ENCODE data around the gene NBAS. TPM values are rescaled to one million over a fixed set of nuclear protein-coding genes. Genes with fewer than 3 reads are reported as not detected.
A peak's percentile ranks its signal among the peaks of the same experiment; 100 is the strongest.

Gene NBAS
- polyA plus RNA-seq = 10 to 100 TPM; 26.0 to 67.2 (median 33.6) TPM
- long read RNA-seq, donor 1 = 0 reads
- long read RNA-seq, donor 2, partial matches to known transcripts = 0 of 2 reads
- long read RNA-seq, donor 2, other reads (novel, unspliced or antisense) = 0 of 2 reads
- long read RNA-seq, donor 3, partial matches to known transcripts = 6 of 7 reads
- long read RNA-seq, donor 3, other reads (novel, unspliced or antisense) = 0 of 7 reads
- long read RNA-seq, donor 4 = 0 reads
- long read RNA-seq, donor 5, partial matches to known transcripts = 6 of 7 reads
- long read RNA-seq, donor 5, other reads (novel, unspliced or antisense) = 0 of 7 reads
- long read RNA-seq, donor 6, partial matches to known transcripts = 13 of 13 reads
- long read RNA-seq, donor 6, other reads (novel, unspliced or antisense) = 0 of 13 reads
- long read RNA-seq, donor 7 = 0 reads
- long read RNA-seq, donor 8 = 0 reads
- long read RNA-seq, donor 9, partial matches to known transcripts = 0 of 1 reads
- long read RNA-seq, donor 9, other reads (novel, unspliced or antisense) = 0 of 1 reads
- long read RNA-seq, donor 10, full-length matches to known transcripts = 1 of 1 reads
- long read RNA-seq, donor 10, partial matches to known transcripts = 0 of 1 reads
- long read RNA-seq, donor 10, other reads (novel, unspliced or antisense) = 0 of 1 reads

DNA sequence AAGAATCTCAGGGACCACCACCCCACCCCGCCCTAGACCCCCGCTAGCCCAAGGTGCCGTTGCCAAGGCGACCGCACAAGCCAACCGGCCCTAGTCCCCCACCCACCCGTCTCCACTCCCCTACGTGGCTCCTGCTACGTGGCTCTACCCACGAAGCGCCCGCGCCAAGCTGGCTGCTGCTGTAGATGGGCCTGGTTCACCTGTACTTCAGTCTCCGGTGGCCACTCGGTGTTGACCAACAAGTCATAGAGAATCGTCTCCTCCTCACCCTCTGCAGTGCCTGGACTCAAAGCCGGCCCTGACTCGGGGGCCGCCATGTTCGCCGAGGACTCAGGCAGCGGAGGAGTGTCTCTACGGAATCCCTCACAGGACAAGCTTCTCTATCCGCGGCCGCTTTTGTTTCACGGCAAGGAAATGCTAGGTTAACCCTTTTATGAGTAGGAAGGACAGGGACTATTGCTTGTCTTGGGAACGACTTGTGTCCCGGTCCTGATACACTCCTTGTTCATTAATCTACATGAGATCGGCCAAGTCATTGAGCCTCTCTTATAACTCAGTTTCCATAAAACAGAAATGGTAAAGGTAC lies at the start of gene NBAS:
Gene NBAS, minus strand, starts transcription at position 347 of the 586 bp plus-strand sequence. Its CDS starts 30 bp downstream, at position 317.
- FAIRE-seq (no peak), DNase-seq (peak; percentile 91 to 96)
- WGBS, 3 donors = 0 to 1% (median 0%) methylated on average over 30 of the region's 30 CpGs
- Histone ChIP-seq H3K36me3 (ENCODE audit: control insufficient read depth in 3 of 3, insufficient read depth in 2 of 3, low read depth in 1 of 3, low read length in 3 of 3) (no peaks in the 10 kb centered on the region), H3K27me3 (ENCODE audit: control insufficient read depth in 3 of 3, insufficient read depth in 3 of 3, low read length in 3 of 3) (no peaks in the 10 kb centered on the region), H3K27ac (ENCODE audit: low read depth in 1 of 3, low read length in 2 of 3) (peak within 1 kb of the TSS; percentile 62 to 88 (median 75)), H3K4me1 (ENCODE audit: control insufficient read depth in 3 of 3, insufficient read depth in 2 of 3, low read depth in 1 of 3, low read length in 2 of 3) (peaks cover 4 to 28% (median 15%) of the 10 kb centered on the region in 3 donors), H3K4me3 (ENCODE audit: low read depth in 1 of 3, low read length in 3 of 3) (peak within 1 kb of the TSS; percentile 82 to 94 (median 84)), H3K9me3 (ENCODE audit: control insufficient read depth in 2 of 2, insufficient read depth in 1 of 2, low read depth in 1 of 2, low read length in 1 of 2) (no peaks in the 10 kb centered on the region)

DNA sequence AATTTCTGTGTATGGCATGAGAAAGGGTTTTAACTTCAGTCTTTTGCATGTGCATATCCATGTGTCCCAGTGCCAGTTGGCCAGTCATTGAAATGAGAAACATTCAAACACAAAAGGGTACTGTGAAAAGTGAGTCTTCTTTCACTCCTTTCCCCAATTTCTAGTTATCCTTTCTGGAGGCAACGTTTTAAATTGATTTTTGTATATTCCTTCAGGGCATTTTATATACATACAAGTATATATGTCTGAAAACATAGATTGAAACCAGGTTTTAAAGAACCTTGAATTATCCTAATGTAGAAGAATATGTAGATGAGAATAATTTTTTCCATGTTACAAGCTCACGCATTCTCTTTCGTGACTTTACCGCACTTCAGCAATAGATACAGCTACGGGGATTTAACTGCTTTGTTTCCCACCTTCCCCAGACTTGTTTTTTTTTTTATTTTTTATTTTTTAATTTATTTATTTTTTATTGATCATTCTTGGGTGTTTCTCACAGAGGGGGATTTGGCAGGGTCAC lies 49.4 kb upstream of the NBAS start:
- Histone ChIP-seq H3K4me3 (ENCODE audit: low read depth in 1 of 3, low read length in 3 of 3) (no peak overlapping the region), H3K9me3 (ENCODE audit: control insufficient read depth in 2 of 2, insufficient read depth in 1 of 2, low read depth in 1 of 2, low read length in 1 of 2) (no peaks in the 10 kb centered on the region), H3K27ac (ENCODE audit: low read depth in 1 of 3, low read length in 2 of 3) (no peak overlapping the region), H3K27me3 (ENCODE audit: control insufficient read depth in 3 of 3, insufficient read depth in 3 of 3, low read length in 3 of 3) (no peaks in the 10 kb centered on the region), H3K36me3 (ENCODE audit: control insufficient read depth in 3 of 3, insufficient read depth in 2 of 3, low read depth in 1 of 3, low read length in 3 of 3) (peaks cover 10 to 19% (median 19%) of the 10 kb centered on the region in 3 donors), H3K4me1 (ENCODE audit: control insufficient read depth in 3 of 3, insufficient read depth in 2 of 3, low read depth in 1 of 3, low read length in 2 of 3) (no peaks in the 10 kb centered on the region)
- 95 to 99% (median 97%) methylated on average over 5 of the region's 5 CpGs for WGBS, 3 donors
- FAIRE-seq (no peak), DNase-seq (no peak)

GRCh38 chr2:15609341-15610042 lies 48.4 kb upstream of the NBAS start:
- H3K27me3 ChIP-seq (ENCODE audit: control insufficient read depth in 3 of 3, insufficient read depth in 3 of 3, low read length in 3 of 3) = no peaks in the 10 kb centered on the region
- H3K9me3 ChIP-seq (ENCODE audit: control insufficient read depth in 2 of 2, insufficient read depth in 1 of 2, low read depth in 1 of 2, low read length in 1 of 2) = no peaks in the 10 kb centered on the region
- no peak overlapping the region for H3K27ac ChIP-seq (ENCODE audit: low read depth in 1 of 3, low read length in 2 of 3)
- H3K4me1 ChIP-seq (ENCODE audit: control insufficient read depth in 3 of 3, insufficient read depth in 2 of 3, low read depth in 1 of 3, low read length in 2 of 3) = no peaks in the 10 kb centered on the region
- 98 to 100% (median 98%) methylated on average over 1 of the region's 1 CpG for WGBS, 3 donors
- no peak for DNase-seq
- peaks cover 16 to 28% (median 26%) of the 10 kb centered on the region in 3 donors for H3K36me3 ChIP-seq (ENCODE audit: control insufficient read depth in 3 of 3, insufficient read depth in 2 of 3, low read depth in 1 of 3, low read length in 3 of 3)
- no peak for FAIRE-seq
- no peak overlapping the region for H3K4me3 ChIP-seq (ENCODE audit: low read depth in 1 of 3, low read length in 3 of 3)

DNA sequence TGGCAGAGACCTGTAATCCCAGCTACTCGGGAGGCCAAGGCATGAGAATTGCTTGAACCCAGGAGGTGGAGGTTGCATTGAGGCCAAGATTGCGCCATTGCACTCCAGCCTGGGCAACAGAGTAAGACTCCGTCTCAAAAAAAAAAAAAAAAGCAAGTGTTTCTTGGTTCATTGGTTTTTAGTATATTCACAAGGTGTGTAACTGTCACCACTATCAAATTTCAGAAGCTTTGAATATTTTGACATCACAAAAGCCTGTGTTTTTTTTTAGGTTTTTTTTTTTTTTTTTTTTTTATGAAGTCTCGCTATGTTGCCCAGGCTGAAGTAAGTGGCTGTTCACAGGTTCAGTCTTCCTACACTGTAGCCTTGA lies 47.2 kb upstream of the NBAS start:
- Histone ChIP-seq H3K4me3 (ENCODE audit: low read depth in 1 of 3, low read length in 3 of 3) (no peak overlapping the region), H3K9me3 (ENCODE audit: control insufficient read depth in 2 of 2, insufficient read depth in 1 of 2, low read depth in 1 of 2, low read length in 1 of 2) (no peaks in the 10 kb centered on the region), H3K27me3 (ENCODE audit: control insufficient read depth in 3 of 3, insufficient read depth in 3 of 3, low read length in 3 of 3) (no peaks in the 10 kb centered on the region), H3K4me1 (ENCODE audit: control insufficient read depth in 3 of 3, insufficient read depth in 2 of 3, low read depth in 1 of 3, low read length in 2 of 3) (no peaks in the 10 kb centered on the region), H3K27ac (ENCODE audit: low read depth in 1 of 3, low read length in 2 of 3) (no peak overlapping the region), H3K36me3 (ENCODE audit: control insufficient read depth in 3 of 3, insufficient read depth in 2 of 3, low read depth in 1 of 3, low read length in 3 of 3) (peaks cover 17 to 27% (median 22%) of the 10 kb centered on the region in 3 donors)
- DNase-seq (no peak), FAIRE-seq (no peak)
- WGBS, 3 donors = 95 to 96% (median 95%) methylated on average over 4 of the region's 4 CpGs

- H3K4me3 ChIP-seq (ENCODE audit: low read depth in 1 of 3, low read length in 3 of 3) = no peak overlapping the region
- H3K27me3 ChIP-seq (ENCODE audit: control insufficient read depth in 3 of 3, insufficient read depth in 3 of 3, low read length in 3 of 3) = no peaks in the 10 kb centered on the region
- DNase-seq (no peak), FAIRE-seq (no peak)
- no peaks in the 10 kb centered on the region for H3K9me3 ChIP-seq (ENCODE audit: control insufficient read depth in 2 of 2, insufficient read depth in 1 of 2, low read depth in 1 of 2, low read length in 1 of 2)
- H3K4me1 ChIP-seq (ENCODE audit: control insufficient read depth in 3 of 3, insufficient read depth in 2 of 3, low read depth in 1 of 3, low read length in 2 of 3) = no peaks in the 10 kb centered on the region
- H3K36me3 ChIP-seq (ENCODE audit: control insufficient read depth in 3 of 3, insufficient read depth in 2 of 3, low read depth in 1 of 3, low read length in 3 of 3) = peaks cover 17 to 29% (median 25%) of the 10 kb centered on the region in 3 donors
- 94 to 97% (median 96%) methylated on average over 7 of the region's 7 CpGs for WGBS, 3 donors
- H3K27ac ChIP-seq (ENCODE audit: low read depth in 1 of 3, low read length in 2 of 3) = no peak overlapping the region
These were observed 46.7 kb upstream of the NBAS start for GRCh38 chr2:15607709-15608391.

GRCh38 chr2:15606481-15607441 lies 45.6 kb upstream of the NBAS start:
- peaks cover 20 to 37% (median 31%) of the 10 kb centered on the region in 3 donors for H3K36me3 ChIP-seq (ENCODE audit: control insufficient read depth in 3 of 3, insufficient read depth in 2 of 3, low read depth in 1 of 3, low read length in 3 of 3)
- no peaks in the 10 kb centered on the region for H3K27me3 ChIP-seq (ENCODE audit: control insufficient read depth in 3 of 3, insufficient read depth in 3 of 3, low read length in 3 of 3)
- 89 to 91% (median 89%) methylated on average over 8 of the region's 8 CpGs for WGBS, 3 donors
- no peak overlapping the region for H3K4me3 ChIP-seq (ENCODE audit: low read depth in 1 of 3, low read length in 3 of 3)
- H3K27ac ChIP-seq (ENCODE audit: low read depth in 1 of 3, low read length in 2 of 3) = no peak overlapping the region
- DNase-seq (no peak), FAIRE-seq (no peak)
- no peaks in the 10 kb centered on the region for H3K9me3 ChIP-seq (ENCODE audit: control insufficient read depth in 2 of 2, insufficient read depth in 1 of 2, low read depth in 1 of 2, low read length in 1 of 2)
- no peaks in the 10 kb centered on the region for H3K4me1 ChIP-seq (ENCODE audit: control insufficient read depth in 3 of 3, insufficient read depth in 2 of 3, low read depth in 1 of 3, low read length in 2 of 3)

GRCh38 chr2:15605721-15606120 lies 44.6 kb upstream of the NBAS start:
- H3K4me1 ChIP-seq (ENCODE audit: control insufficient read depth in 3 of 3, insufficient read depth in 2 of 3, low read depth in 1 of 3, low read length in 2 of 3) = no peaks in the 10 kb centered on the region
- FAIRE-seq (no peak), DNase-seq (no peak)
- H3K9me3 ChIP-seq (ENCODE audit: control insufficient read depth in 2 of 2, insufficient read depth in 1 of 2, low read depth in 1 of 2, low read length in 1 of 2) = no peaks in the 10 kb centered on the region
- no peak overlapping the region for H3K4me3 ChIP-seq (ENCODE audit: low read depth in 1 of 3, low read length in 3 of 3)
- WGBS, 3 donors = 56 to 89% (median 83%) methylated on average over 1 of the region's 1 CpG
- no peaks in the 10 kb centered on the region for H3K27me3 ChIP-seq (ENCODE audit: control insufficient read depth in 3 of 3, insufficient read depth in 3 of 3, low read length in 3 of 3)
- H3K27ac ChIP-seq (ENCODE audit: low read depth in 1 of 3, low read length in 2 of 3) = no peak overlapping the region
- peaks cover 20 to 45% (median 34%) of the 10 kb centered on the region in 3 donors for H3K36me3 ChIP-seq (ENCODE audit: control insufficient read depth in 3 of 3, insufficient read depth in 2 of 3, low read depth in 1 of 3, low read length in 3 of 3)
